ENCODE data around the gene PCDHGA9.
"Not testable (repeated sequence)": the region's sequence is repeated elsewhere in the genome, so short reads cannot be mapped to it uniquely, and the experiment has no call there.

The PCDHGA9 gene

DNA sequence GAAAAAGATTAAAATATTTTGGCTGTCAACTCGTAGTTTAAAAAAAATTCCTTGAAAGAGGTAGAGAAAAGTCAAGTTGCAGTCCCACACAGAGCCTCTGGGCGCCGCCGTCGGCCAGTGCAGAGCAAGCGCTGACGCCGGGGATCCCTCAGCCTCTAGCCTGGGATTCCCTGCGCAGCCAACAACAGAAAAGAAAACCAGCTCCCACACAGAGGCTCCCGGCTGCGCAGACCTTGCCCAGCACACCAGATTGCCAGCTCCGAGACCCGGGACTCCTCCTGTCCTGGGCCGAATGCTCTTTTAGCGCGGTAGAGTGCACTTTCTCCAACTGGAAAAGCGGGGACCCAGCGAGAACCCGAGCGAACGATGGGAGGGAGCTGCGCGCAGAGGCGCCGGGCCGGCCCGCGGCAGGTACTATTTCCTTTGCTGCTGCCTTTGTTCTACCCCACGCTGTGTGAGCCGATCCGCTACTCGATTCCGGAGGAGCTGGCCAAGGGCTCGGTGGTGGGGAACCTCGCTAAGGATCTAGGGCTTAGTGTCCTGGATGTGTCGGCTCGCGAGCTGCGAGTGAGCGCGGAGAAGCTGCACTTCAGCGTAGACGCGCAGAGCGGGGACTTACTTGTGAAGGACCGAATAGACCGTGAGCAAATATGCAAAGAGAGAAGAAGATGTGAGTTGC lies 15.1 kb downstream of the PCDHGA9 start, which contains the start of gene PCDHGB7:
PCDHGB7 (plus strand) TSS at position 184 of the 679 bp plus-strand sequence; CDS start at position 367, 183 bp downstream.
- CTCF ChIA-PET = interaction anchor here (0.6 to 12.7 kb wide), 28 partner anchors 11 to 196 kb away, joined by 3 to 180 read pairs (median 5); partner anchors contain the start of genes PCDHGA1, PCDHGA12, PCDHGA2 and PCDHGB6

GRCh38 chr5:141419074-141419880 lies 16.7 kb downstream of the PCDHGA9 start:
- ChIA-PET POLR2A (no interaction called here), CTCF (interaction anchor here (1.6 to 12.7 kb wide), 11 partner anchors 10 to 149 kb away, joined by 3 to 180 read pairs (median 27); partner anchors contain the start of genes PCDHGA12 and PCDHGB6)
- no peak for DNase-seq (ENCODE audit: extremely low spot score)
- no peak for TF ChIP-seq CTCF (IDR thresholded peaks at IDR 0.05; ENCODE audit: control extremely low read depth, extremely low read depth, low read depth, missing control alignments)

More for the DNA sequence above, 15.1 kb downstream of the PCDHGA9 start, which contains the start of gene PCDHGB7:
- TF ChIP-seq CTCF (IDR thresholded peaks at IDR 0.05; ENCODE audit: control extremely low read depth, extremely low read depth, low read depth, missing control alignments) = peak; percentile 82
- POLR2A ChIA-PET = not testable (repeated sequence)
- DNase-seq (ENCODE audit: extremely low spot score) = peak; percentile 64

DNA sequence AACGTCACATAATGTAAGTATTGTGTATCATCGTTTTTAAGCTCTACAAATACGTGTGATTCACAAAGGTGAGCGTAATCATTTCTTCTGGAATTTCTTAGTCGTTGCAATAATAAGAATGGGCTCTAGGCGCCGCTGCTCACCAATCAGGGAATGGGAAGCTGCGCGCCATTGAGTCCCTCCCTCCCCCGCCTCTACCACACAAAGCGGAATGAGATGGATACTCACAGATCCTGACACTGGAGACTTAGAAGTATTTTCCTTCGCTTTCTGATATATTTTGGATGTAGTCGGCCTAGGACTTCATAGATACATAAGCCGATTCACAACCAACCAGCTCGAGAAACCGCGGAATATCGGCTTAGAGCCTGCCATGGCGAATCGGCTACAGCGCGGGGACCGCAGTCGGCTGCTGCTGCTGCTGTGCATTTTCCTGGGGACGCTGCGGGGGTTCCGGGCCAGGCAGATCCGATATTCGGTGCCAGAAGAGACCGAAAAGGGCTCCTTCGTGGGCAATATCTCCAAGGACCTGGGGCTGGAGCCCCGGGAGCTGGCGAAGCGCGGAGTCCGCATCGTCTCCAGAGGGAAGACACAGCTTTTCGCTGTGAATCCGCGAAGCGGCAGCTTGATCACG lies 18.4 kb downstream of the PCDHGA9 start, which contains the start of gene PCDHGA11:
PCDHGA11 (plus strand) TSS at position 197 of the 634 bp plus-strand sequence; CDS start at position 374, 177 bp downstream.
- POLR2A ChIA-PET = no interaction called here
- peak; percentile 69 for DNase-seq (ENCODE audit: extremely low spot score)
- CTCF ChIA-PET = interaction anchor here (0.7 to 12.7 kb wide), 43 partner anchors 8 to 634 kb away, joined by 3 to 174 read pairs (median 5); partner anchors contain the start of genes DIAPH1, HDAC3, PCDHA1 and PCDHGA1
- peak; percentile 71 for TF ChIP-seq CTCF (IDR thresholded peaks at IDR 0.05; ENCODE audit: control extremely low read depth, extremely low read depth, low read depth, missing control alignments)

GRCh38 chr5:141421489-141421855 lies 18.9 kb downstream of the PCDHGA9 start:
- CTCF ChIA-PET = interaction anchor here (0.8 to 12.7 kb wide), 35 partner anchors 9 to 635 kb away, joined by 3 to 174 read pairs (median 5); partner anchors contain the start of genes DIAPH1, PCDHA1, PCDHGA1 and PCDHGA10
- POLR2A ChIA-PET = no interaction called here
- no peak for TF ChIP-seq CTCF (IDR thresholded peaks at IDR 0.05; ENCODE audit: control extremely low read depth, extremely low read depth, low read depth, missing control alignments)
- no peak for DNase-seq (ENCODE audit: extremely low spot score)

DNA sequence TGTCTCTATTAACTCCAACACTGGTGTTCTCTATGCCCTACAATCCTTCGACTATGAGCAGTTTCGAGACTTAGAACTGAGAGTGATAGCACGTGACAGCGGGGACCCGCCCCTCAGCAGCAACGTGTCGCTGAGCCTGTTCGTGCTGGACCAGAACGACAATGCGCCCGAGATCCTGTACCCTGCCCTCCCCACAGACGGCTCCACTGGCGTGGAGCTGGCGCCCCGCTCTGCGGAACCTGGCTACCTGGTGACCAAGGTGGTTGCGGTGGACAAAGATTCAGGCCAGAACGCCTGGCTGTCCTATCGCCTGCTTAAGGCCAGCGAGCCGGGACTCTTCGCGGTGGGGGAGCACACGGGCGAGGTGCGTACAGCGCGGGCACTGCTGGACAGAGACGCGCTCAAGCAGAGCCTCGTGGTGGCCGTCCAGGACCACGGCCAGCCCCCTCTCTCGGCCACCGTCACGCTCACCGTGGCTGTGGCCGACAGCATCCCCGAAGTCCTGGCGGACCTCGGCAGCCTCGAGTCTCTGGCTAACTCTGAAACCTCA lies 20.2 kb downstream of the PCDHGA9 start:
- CTCF ChIA-PET = interaction anchor here (2.5 to 12.7 kb wide), 6 partner anchors 15 to 141 kb away, joined by 9 to 174 read pairs (median 100); partner anchors contain the start of genes PCDHGB6 and PCDHGC3
- POLR2A ChIA-PET = interaction anchor here (0.6 kb wide), 1 partner anchor 229 kb away, joined by 10 read pairs; no protein-coding TSS in a partner anchor
- no peak for TF ChIP-seq CTCF (IDR thresholded peaks at IDR 0.05; ENCODE audit: control extremely low read depth, extremely low read depth, low read depth, missing control alignments)
- no peak for DNase-seq (ENCODE audit: extremely low spot score)

Data from GM10248 (cell line).